Coronary artery (tissue), 2 donors: ENCODE data around the gene NDUFS6.

Experiments used
- DNase-seq: peaks from one replicate; pipeline ENCODE4 v3.0.0-alpha.2; 2017; ENCODE audit warnings: low spot score
- H3K27ac ChIP-seq, 2 donors: fragments of 200-600 bp; sonication (generic); one replicate each; pipeline ENCODE4 v1.5.1; 2016 to 2019
- H3K4me3 ChIP-seq: fragments of 200-600 bp; sonication (generic); 2 replicates; pipeline ENCODE4 v1.5.1; 2016; ENCODE audit warnings: mild to moderate bottlenecking, moderate library complexity
- CTCF ChIP-seq: fragments of 200-600 bp; sonication (generic); IDR thresholded peaks from one replicate; pipeline ENCODE4 v1.5.1; 2019; ENCODE audit warnings: antibody characterized with exemption

Gene NDUFS6

GRCh38 chr5:1784197-1785050 lies 16.8 kb upstream of the NDUFS6 start:
- no peak overlapping the region for H3K27ac ChIP-seq
- DNase-seq, result no peak
- no peak overlapping the region for H3K4me3 ChIP-seq
- no peak for TF ChIP-seq CTCF

- no peak for DNase-seq
- H3K4me3 ChIP-seq, result no peak overlapping the region
- TF ChIP-seq CTCF, result no peak
- H3K27ac ChIP-seq, result no peak overlapping the region
Observed at GRCh38 chr5:1785062-1785461, 16.1 kb upstream of the NDUFS6 start.

- no peak for DNase-seq
- no peak overlapping the region for H3K4me3 ChIP-seq
- no peak for TF ChIP-seq CTCF
- H3K27ac ChIP-seq, result no peak overlapping the region
Observed at GRCh38 chr5:1785984-1786383, 15.2 kb upstream of the NDUFS6 start.

- no peak for TF ChIP-seq CTCF
- H3K4me3 ChIP-seq, result no peak overlapping the region
- DNase-seq, result no peak
- H3K27ac ChIP-seq, result no peak overlapping the region
Observed at GRCh38 chr5:1786621-1787471, 14.4 kb upstream of the NDUFS6 start.

- Histone ChIP-seq H3K4me3 (no peak overlapping the region), H3K27ac (no peak overlapping the region)
- no peak for DNase-seq
- TF ChIP-seq CTCF, result no peak
Observed at GRCh38 chr5:1787472-1788047, 13.6 kb upstream of the NDUFS6 start.

GRCh38 chr5:1788200-1788599 lies 13.0 kb upstream of the NDUFS6 start:
- TF ChIP-seq CTCF, result no peak
- no peak for DNase-seq
- Histone ChIP-seq H3K27ac (no peak overlapping the region), H3K4me3 (no peak overlapping the region)
